ENCODE data around the gene GDF3. TPM values are rescaled to one million over a fixed set of nuclear protein-coding genes. Genes with fewer than 3 reads are reported as not detected.

Gene GDF3
- total and polyA plus RNA-seq, 9 donors = 0.23 to 1.0 (median 0.30) TPM; not detected in 3

GRCh38 chr12:7694556-7695236 is 879 bp downstream of the GDF3 start:
- no peaks in the 10 kb centered on the region for H3K9me3 ChIP-seq
- intact Hi-C loops (cut with DNase I) = no loop called here
- no peaks in the 10 kb centered on the region for H3K4me1 ChIP-seq (ENCODE audit: insufficient read depth)
- 60 to 66% (median 61%) methylated on average over 3 of the region's 3 CpGs for WGBS, 3 donors
- H3K27me3 ChIP-seq = no peaks in the 10 kb centered on the region
- TF ChIP-seq CTCF (IDR thresholded peaks at IDR 0.05) (no peak), EP300 (IDR thresholded peaks at IDR 0.05) (no peak), POLR2A (IDR thresholded peaks at IDR 0.05) (no peak)
- no peak overlapping the region for H3K4me3 ChIP-seq
- H3K36me3 ChIP-seq = no peaks in the 10 kb centered on the region
- H3K27ac ChIP-seq = no peak overlapping the region
- no peak for DNase-seq

GRCh38 chr12:7693793-7694192 is 1.8 kb downstream of the GDF3 start:
- Histone ChIP-seq H3K36me3 (no peaks in the 10 kb centered on the region), H3K4me1 (ENCODE audit: insufficient read depth) (no peaks in the 10 kb centered on the region), H3K9me3 (no peaks in the 10 kb centered on the region), H3K4me3 (no peak overlapping the region), H3K27me3 (no peaks in the 10 kb centered on the region), H3K27ac (no peak overlapping the region)
- TF ChIP-seq EP300 (IDR thresholded peaks at IDR 0.05) (no peak), CTCF (IDR thresholded peaks at IDR 0.05) (no peak), POLR2A (IDR thresholded peaks at IDR 0.05) (no peak)
- intact Hi-C loops (cut with DNase I) = no loop called here
- no peak for DNase-seq
- WGBS, 3 donors = 85 to 87% (median 85%) methylated on average over 6 of the region's 6 CpGs

- TF ChIP-seq POLR2A (IDR thresholded peaks at IDR 0.05) (no peak), CTCF (IDR thresholded peaks at IDR 0.05) (no peak), EP300 (IDR thresholded peaks at IDR 0.05) (no peak)
- Histone ChIP-seq H3K27ac (no peak overlapping the region), H3K36me3 (no peaks in the 10 kb centered on the region), H3K9me3 (no peaks in the 10 kb centered on the region), H3K4me3 (no peak overlapping the region), H3K4me1 (ENCODE audit: insufficient read depth) (no peaks in the 10 kb centered on the region), H3K27me3 (no peaks in the 10 kb centered on the region)
- intact Hi-C loops (cut with DNase I) = no loop called here
- 60 to 83% (median 66%) methylated on average over 2 of the region's 2 CpGs for WGBS, 3 donors
- DNase-seq = no peak
Measured at GRCh38 chr12:7681535-7681934, 14.0 kb downstream of the GDF3 start.

- Histone ChIP-seq H3K27me3 (no peaks in the 10 kb centered on the region), H3K4me1 (ENCODE audit: insufficient read depth) (no peaks in the 10 kb centered on the region), H3K27ac (no peak overlapping the region), H3K4me3 (no peak overlapping the region), H3K9me3 (no peaks in the 10 kb centered on the region), H3K36me3 (no peaks in the 10 kb centered on the region)
- intact Hi-C loops (cut with DNase I) = no loop called here
- WGBS, 3 donors = 36 to 43% (median 36%) methylated on average over 9 of the region's 9 CpGs
- no peak for DNase-seq
- TF ChIP-seq CTCF (IDR thresholded peaks at IDR 0.05) (no peak), POLR2A (IDR thresholded peaks at IDR 0.05) (no peak), EP300 (IDR thresholded peaks at IDR 0.05) (no peak)
Measured at GRCh38 chr12:7679251-7680045, 16.1 kb downstream of the GDF3 start.

Data from ovary (tissue), 9 donors.